Measurements from ENCODE around the gene PHLDA3.

PHLDA3 gene

GRCh38 chr1:201503397-201504176, 34.6 kb upstream of the PHLDA3 start:
- Histone ChIP-seq H3K27me3 (replicated peaks; ENCODE audit: insufficient read depth, low read length) (no peaks in the 10 kb centered on the region), H3K4me1 (ENCODE audit: low read length) (peaks cover 25% of the 10 kb centered on the region), H4K20me1 (ENCODE audit: insufficient read depth, low read length) (no peaks in the 10 kb centered on the region), H3K4me2 (ENCODE audit: low read depth, low read length) (no peak overlapping the region), H3K9me3 (replicated peaks; ENCODE audit: insufficient read depth, low read length) (no peaks in the 10 kb centered on the region), H3K27ac (ENCODE audit: low read length) (no peak overlapping the region), H3F3A (ENCODE audit: insufficient read depth, low read length) (peaks cover 28% of the 10 kb centered on the region), H3K36me3 (replicated peaks; ENCODE audit: insufficient read depth, low read length) (no peaks in the 10 kb centered on the region), H3K9ac (ENCODE audit: low read length) (no peak overlapping the region), H2AFZ (ENCODE audit: low read length) (no peak overlapping the region), H3K79me2 (ENCODE audit: low read length) (peaks cover 64% of the 10 kb centered on the region), H3K9me2 (replicated peaks; ENCODE audit: insufficient read depth, low read length) (no peaks in the 10 kb centered on the region), H3K4me3 (ENCODE audit: low read length) (no peak overlapping the region)
- DNase-seq: no peak
- no peak for TF ChIP-seq EZH2phosphoT487 (IDR thresholded peaks at IDR 0.05; ENCODE audit: low read length)
- no peak for TF ChIP-seq CTCF (IDR thresholded peaks at IDR 0.05; ENCODE audit: low read length)

- H3K36me3 ChIP-seq (replicated peaks; ENCODE audit: insufficient read depth, low read length): no peaks in the 10 kb centered on the region
- H3K4me2 ChIP-seq (ENCODE audit: low read depth, low read length): no peak overlapping the region
- H3K27ac ChIP-seq (ENCODE audit: low read length): no peak overlapping the region
- H3K4me3 ChIP-seq (ENCODE audit: low read length): no peak overlapping the region
- H2AFZ ChIP-seq (ENCODE audit: low read length): no peak overlapping the region
- H3K9me2 ChIP-seq (replicated peaks; ENCODE audit: insufficient read depth, low read length): no peaks in the 10 kb centered on the region
- peaks cover 72% of the 10 kb centered on the region for H3K79me2 ChIP-seq (ENCODE audit: low read length)
- peaks cover 20% of the 10 kb centered on the region for H3F3A ChIP-seq (ENCODE audit: insufficient read depth, low read length)
- no peak overlapping the region for H3K9ac ChIP-seq (ENCODE audit: low read length)
- no peaks in the 10 kb centered on the region for H3K9me3 ChIP-seq (replicated peaks; ENCODE audit: insufficient read depth, low read length)
- TF ChIP-seq EZH2 (optimal IDR thresholded peaks at IDR 0.05; ENCODE audit: low read depth, low read length) (no peak), EZH2phosphoT487 (IDR thresholded peaks at IDR 0.05; ENCODE audit: low read length) (no peak), CTCF (IDR thresholded peaks at IDR 0.05; ENCODE audit: low read length) (no peak)
- peaks cover 19% of the 10 kb centered on the region for H3K4me1 ChIP-seq (ENCODE audit: low read length)
- no peaks in the 10 kb centered on the region for H3K27me3 ChIP-seq (replicated peaks; ENCODE audit: insufficient read depth, low read length)
- no peak for DNase-seq
- no peaks in the 10 kb centered on the region for H4K20me1 ChIP-seq (ENCODE audit: insufficient read depth, low read length)
Observed at GRCh38 chr1:201502511-201502857, 33.5 kb upstream of the PHLDA3 start.

- Histone ChIP-seq H3K4me3 (ENCODE audit: low read length) (no peak overlapping the region), H3K9me2 (replicated peaks; ENCODE audit: insufficient read depth, low read length) (no peaks in the 10 kb centered on the region), H3K4me1 (ENCODE audit: low read length) (peaks cover 15% of the 10 kb centered on the region), H3K27me3 (replicated peaks; ENCODE audit: insufficient read depth, low read length) (no peaks in the 10 kb centered on the region), H4K20me1 (ENCODE audit: insufficient read depth, low read length) (no peaks in the 10 kb centered on the region), H2AFZ (ENCODE audit: low read length) (no peak overlapping the region), H3K79me2 (ENCODE audit: low read length) (peaks cover 72% of the 10 kb centered on the region), H3K36me3 (replicated peaks; ENCODE audit: insufficient read depth, low read length) (no peaks in the 10 kb centered on the region), H3K9ac (ENCODE audit: low read length) (no peak overlapping the region), H3K4me2 (ENCODE audit: low read depth, low read length) (no peak overlapping the region), H3K9me3 (replicated peaks; ENCODE audit: insufficient read depth, low read length) (no peaks in the 10 kb centered on the region), H3K27ac (ENCODE audit: low read length) (no peak overlapping the region), H3F3A (ENCODE audit: insufficient read depth, low read length) (peaks cover 16% of the 10 kb centered on the region)
- DNase-seq: no peak
- TF ChIP-seq EZH2 (optimal IDR thresholded peaks at IDR 0.05; ENCODE audit: low read depth, low read length) (no peak), EZH2phosphoT487 (IDR thresholded peaks at IDR 0.05; ENCODE audit: low read length) (no peak), CTCF (IDR thresholded peaks at IDR 0.05; ENCODE audit: low read length) (no peak)
Observed at GRCh38 chr1:201501812-201502510, 33.0 kb upstream of the PHLDA3 start.

All from MM.1S (cell line).